K562 (cell line): Measurements from ENCODE around the gene TMEM163. TPM values are rescaled to one million over a fixed set of nuclear protein-coding genes. Genes with fewer than 3 reads are reported as not detected.

Experiments used
- ATAC-seq: fragments of 200-7000 bp; cut with Tn5 transposase; 3 replicates; pipeline ENCODE4 v1.9.1; 2020; ENCODE audit warnings: moderate library complexity
- BruUV-seq: library from RNA; stranded (reverse); fragments of 400-500 nt; replicated peaks from 2 replicates; lab custom pipeline; 2021; lab: Mats Ljungman, UMichigan
- CTCF ChIA-PET: fragments of 300-600 bp; formaldehyde crosslinking; extraction: SDS; loops from one replicate; lab custom pipeline; 2021; ENCODE audit warnings: low intra/inter-chr PET ratio; lab: Yijun Ruan, JAX
- POLR2A ChIA-PET: fragments of 300-600, 350-650 bp; sonication (Branson Sonifier 250); formaldehyde crosslinking; extraction: SDS; loops from one replicate; lab custom pipeline; 2021; ENCODE audit warnings: antibody characterized with exemption, inconsistent platforms; lab: Yijun Ruan, JAX
- DNase-seq, 4 experiments: peaks; one replicate each; pipeline versions ENCODE4 v3.0.0 to v3.0.0-alpha.2; 2011 to 2018; ENCODE audit warnings: low spot score in 3 of 4, mixed read lengths in 3 of 4; ENCODE audit errors: extremely low read depth in 1 of 4
- FAIRE-seq: peaks from 2 replicates; lab custom pipeline; 2011; peaks lifted over from hg19 to GRCh38; lab: Jason Lieb, UNC
- H2AFZ ChIP-seq: 2 replicates; pipeline ENCODE4 v1.6.0; 2011; ENCODE audit warnings: low read depth, low read length, control low read depth, inconsistent platforms
- H3K27ac ChIP-seq: fragments of 200-600 bp; 3 replicates; pipeline ENCODE4 v1.8.0; 2011; ENCODE audit warnings: low read depth, mild to moderate bottlenecking, control low read depth, inconsistent platforms, low read length, moderate library complexity, mixed read lengths; ENCODE audit errors: extremely low read depth
- H3K27me3 ChIP-seq, 2 experiments: fragments of 300-600 bp in 1 of 2; 2 replicates in 1 of 2; 3 replicates in 1 of 2; pipeline versions ENCODE4 v1.6.0 to v1.8.0; 2011; ENCODE audit warnings: inconsistent platforms in 2 of 2, low read length in 2 of 2, mild to moderate bottlenecking in 1 of 2, mixed read lengths in 1 of 2, moderate library complexity in 1 of 2; ENCODE audit not compliant: control insufficient read depth in 2 of 2, insufficient read depth in 2 of 2
- H3K36me3 ChIP-seq: fragments of 300-600 bp; 3 replicates; pipeline ENCODE4 v1.8.0; 2011; ENCODE audit warnings: mild to moderate bottlenecking, low read length, inconsistent platforms; ENCODE audit not compliant: control insufficient read depth, insufficient read depth
- H3K4me1 ChIP-seq, 2 experiments: fragments of 200-600 bp in 1 of 2; replicated peaks in 1 of 2; 2 replicates in 1 of 2; 3 replicates in 1 of 2; pipeline versions ENCODE4 v1.5.1 to v1.8.0; 2011; ENCODE audit warnings: inconsistent platforms in 2 of 2, low read length in 2 of 2, mild to moderate bottlenecking in 1 of 2, mixed read lengths in 1 of 2, moderate library complexity in 1 of 2; ENCODE audit not compliant: control insufficient read depth in 2 of 2, insufficient read depth in 2 of 2
- H3K4me2 ChIP-seq: 2 replicates; pipeline ENCODE4 v1.6.1; 2011; ENCODE audit warnings: low read length, control low read depth, inconsistent platforms, mixed read lengths; ENCODE audit not compliant: insufficient read depth
- H3K4me3 ChIP-seq: fragments of 200-600 bp; sonication (generic), shearing (Covaris generic); 2 replicates; pipeline ENCODE4 v1.5.1; 2016; ENCODE audit warnings: control low read depth, inconsistent platforms
- H3K79me2 ChIP-seq: fragments of 200-600 bp; 3 replicates; pipeline ENCODE4 v1.8.0; 2011; ENCODE audit warnings: low read length, inconsistent platforms; ENCODE audit not compliant: control insufficient read depth, insufficient read depth
- H3K9ac ChIP-seq, 2 experiments: 2 replicates each; pipeline versions ENCODE4 v1.6.0 to v1.6.1; 2011; ENCODE audit warnings: low read depth in 2 of 2, low read length in 2 of 2, control low read depth in 1 of 2, inconsistent platforms in 1 of 2, mild to moderate bottlenecking in 1 of 2, mixed read lengths in 1 of 2; ENCODE audit not compliant: insufficient read depth in 1 of 2
- H3K9me1 ChIP-seq: one replicate; pipeline ENCODE4 v1.6.0; 2011; ENCODE audit warnings: inconsistent platforms, mild to moderate bottlenecking, low read length, moderate library complexity; ENCODE audit not compliant: control insufficient read depth, insufficient read depth
- H3K9me3 ChIP-seq: replicated peaks from 2 replicates; pipeline ENCODE4 v1.5.1; 2011; ENCODE audit warnings: low read depth, low read length, inconsistent platforms; ENCODE audit not compliant: control insufficient read depth, insufficient read depth
- H4K20me1 ChIP-seq: replicated peaks from 2 replicates; pipeline ENCODE4 v1.6.1; 2011; ENCODE audit warnings: low read length, inconsistent platforms, mixed read lengths; ENCODE audit not compliant: control insufficient read depth, insufficient read depth
- BHLHE40 ChIP-seq: IDR thresholded peaks from 2 replicates; pipeline ENCODE4 v1.6.1; 2011; ENCODE audit warnings: low read length, improper control_type of control experiment
- CSDE1 ChIP-seq, 2 experiments: fragments of 450-650 bp; IDR thresholded peaks; 2 replicates each; pipeline ENCODE4 v1.6.1; 2016; ENCODE audit warnings: mild to moderate bottlenecking in 1 of 2
- HDAC6 ChIP-seq: IDR thresholded peaks from 2 replicates; pipeline ENCODE4 v1.6.1; 2012; ENCODE audit warnings: low read depth, mild to moderate bottlenecking, control low read depth, inconsistent platforms, low read length, moderate library complexity
- HNRNPH1 ChIP-seq: fragments of 200-400 bp; formaldehyde crosslinking; optimal IDR thresholded peaks from 2 replicates; pipeline ENCODE3; 2017; ENCODE audit warnings: low read depth, mild to moderate bottlenecking, low read length, moderate library complexity
- MAX ChIP-seq: sonication (generic); formaldehyde crosslinking; IDR thresholded peaks from 2 replicates; pipeline ENCODE4 v1.9.0; 2022; ENCODE audit warnings: mild to moderate bottlenecking, missing genetic modification reagents
- PHB2 ChIP-seq: fragments of 450-650 bp; IDR thresholded peaks from 2 replicates; pipeline ENCODE4 v1.6.1; 2017; ENCODE audit warnings: low read depth
- TCFL5 ChIP-seq: fragments of 250-450 bp; sonication (Bioruptor Pico); conservative IDR thresholded peaks from 2 replicates; pipeline ENCODE4 v1.6.1; 2021; ENCODE audit warnings: mild to moderate bottlenecking, moderate library complexity, matching md5 sums
- U2AF2 ChIP-seq: fragments of 200-400 bp; formaldehyde crosslinking; optimal IDR thresholded peaks from 2 replicates; pipeline ENCODE3; 2017; ENCODE audit warnings: low read depth, mild to moderate bottlenecking, low read length
- ZHX1 ChIP-seq: fragments of 150-350 bp; conservative IDR thresholded peaks from 2 replicates; pipeline ENCODE4 v1.6.1; 2014; ENCODE audit warnings: low read length
- whole genome bisulfite sequencing: fragments of 100-300 bp; shearing (Covaris generic); methylation state at CpG from one replicate; pipeline ENCODE4 v1.1.6; 2016; ENCODE audit warnings: low coverage, mixed read lengths; ENCODE audit not compliant: insufficient coverage; ENCODE audit errors: missing lambda C conversion rate; 5-methylcytosine and 5-hydroxymethylcytosine counted together
- in situ Hi-C: fragments of 300-500 bp; cut with MboI; formaldehyde crosslinking; loops from 4 replicates; pipeline ENCODE4 v1.15.0; 2018; ENCODE audit warnings: inconsistent platforms, mixed read lengths
- intact Hi-C: fragments of 100-400 bp; cut with micrococcal nuclease; formaldehyde crosslinking; loops from 2 replicates; pipeline ENCODE4 v1.14.2; 2022
- polyA plus RNA-seq, 8 experiments: library from polyadenylated mRNA; depleted of rRNA in 4 of 8; stranded (reverse) in 5 of 8; unstranded in 3 of 8; fragments of >200 nt; fragmentation: Nextera tagmentation in 2 of 8; fragmentation: Illumina TruSeq in 1 of 8; extraction: Ambion mirVana in 2 of 8; extraction: Trizol in 1 of 8; gene quantifications; 2 replicates each; pipeline versions ENCODE4 v1.2.1 to v1.2.3, GENCODE V29; 2011 to 2014; ENCODE audit warnings: inconsistent platforms in 1 of 8, missing spikeins in 1 of 8
- total RNA-seq, 7 experiments: library from RNA; depleted of rRNA in 6 of 7; stranded (reverse); fragments of >200 nt in 6 of 7; fragmentation: Illumina TruSeq in 2 of 7; extraction: Trizol in 2 of 7; gene quantifications; 2 replicates each; pipeline versions ENCODE4 v1.2.1 to v1.2.3, GENCODE V29; 2011 to 2021; ENCODE audit warnings: low replicate concordance in 1 of 7
- TF ChIP-seq, protein P1 (sequence below): fragments of 450-650 bp; formaldehyde crosslinking; IDR thresholded peaks from 2 replicates; pipeline ENCODE4 v1.4.0; 2020; ENCODE audit warnings: mild to moderate bottlenecking, mixed read lengths
- TF ChIP-seq, protein P2 (sequence below), 2 experiments: IDR thresholded peaks; 2 replicates each; pipeline ENCODE4 v1.6.1; 2011; ENCODE audit warnings: borderline replicate concordance in 1 of 2, control low read depth in 1 of 2, low read depth in 1 of 2, low read length in 1 of 2, mild to moderate bottlenecking in 1 of 2, mixed read lengths in 1 of 2, moderate library complexity in 1 of 2; ENCODE audit not compliant: insufficient read depth in 1 of 2, insufficient read length in 1 of 2, poor library complexity in 1 of 2, severe bottlenecking in 1 of 2; ENCODE audit errors: extremely low read depth in 1 of 2
- TF ChIP-seq, protein P3 (sequence below): sonication (generic); formaldehyde crosslinking; IDR thresholded peaks from 2 replicates; pipeline ENCODE4 v1.8.0; 2022; ENCODE audit warnings: mild to moderate bottlenecking, missing genetic modification reagents
- TF ChIP-seq, protein P4 (sequence below): sonication (generic); IDR thresholded peaks from 2 replicates; pipeline ENCODE4 v1.6.1; 2016

The TMEM163 gene
- total and polyA plus RNA-seq, 9 of the 15 experiments (the other 6 are each of a cell fraction or from before 2014, with no cell fraction given): 0.04 to 0.68 (median 0.16) TPM; not detected in 3

GRCh38 chr2:134625311-134625710 is 93.5 kb downstream of the TMEM163 start:
- intact Hi-C loops: no loop called here
- no TSS peak for BruUV-seq
- TF ChIP-seq HDAC6 (no peak), HNRNPH1 (no peak), BHLHE40 (no peak), ZHX1 (no peak), U2AF2 (no peak), CSDE1 (IDR thresholded peaks at IDR 0.05) (no peak), PHB2 (no peak), MAX (no peak), TCFL5 (CRISPR knock-in tag) (no peak)
- TF ChIP-seq, protein P1, sequence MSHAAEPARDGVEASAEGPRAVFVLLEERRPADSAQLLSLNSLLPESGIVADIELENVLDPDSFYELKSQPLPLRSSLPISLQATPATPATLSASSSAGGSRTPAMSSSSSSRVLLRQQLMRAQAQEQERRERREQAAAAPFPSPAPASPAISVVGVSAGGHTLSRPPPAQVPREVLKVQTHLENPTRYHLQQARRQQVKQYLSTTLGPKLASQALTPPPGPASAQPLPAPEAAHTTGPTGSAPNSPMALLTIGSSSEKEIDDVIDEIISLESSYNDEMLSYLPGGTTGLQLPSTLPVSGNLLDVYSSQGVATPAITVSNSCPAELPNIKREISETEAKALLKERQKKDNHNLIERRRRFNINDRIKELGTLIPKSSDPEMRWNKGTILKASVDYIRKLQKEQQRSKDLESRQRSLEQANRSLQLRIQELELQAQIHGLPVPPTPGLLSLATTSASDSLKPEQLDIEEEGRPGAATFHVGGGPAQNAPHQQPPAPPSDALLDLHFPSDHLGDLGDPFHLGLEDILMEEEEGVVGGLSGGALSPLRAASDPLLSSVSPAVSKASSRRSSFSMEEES (CRISPR knock-in tag): no peak
- TF ChIP-seq, protein P2, sequence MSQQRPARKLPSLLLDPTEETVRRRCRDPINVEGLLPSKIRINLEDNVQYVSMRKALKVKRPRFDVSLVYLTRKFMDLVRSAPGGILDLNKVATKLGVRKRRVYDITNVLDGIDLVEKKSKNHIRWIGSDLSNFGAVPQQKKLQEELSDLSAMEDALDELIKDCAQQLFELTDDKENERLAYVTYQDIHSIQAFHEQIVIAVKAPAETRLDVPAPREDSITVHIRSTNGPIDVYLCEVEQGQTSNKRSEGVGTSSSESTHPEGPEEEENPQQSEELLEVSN (IDR thresholded peaks at IDR 0.05; ENCODE audit: borderline replicate concordance in 1 of 2, extremely low read depth in 1 of 2, insufficient read depth in 1 of 2, insufficient read length in 1 of 2, low read depth in 1 of 2, low read length in 1 of 2, poor library complexity in 1 of 2, severe bottlenecking in 1 of 2): no peak
- TF ChIP-seq, protein P3, sequence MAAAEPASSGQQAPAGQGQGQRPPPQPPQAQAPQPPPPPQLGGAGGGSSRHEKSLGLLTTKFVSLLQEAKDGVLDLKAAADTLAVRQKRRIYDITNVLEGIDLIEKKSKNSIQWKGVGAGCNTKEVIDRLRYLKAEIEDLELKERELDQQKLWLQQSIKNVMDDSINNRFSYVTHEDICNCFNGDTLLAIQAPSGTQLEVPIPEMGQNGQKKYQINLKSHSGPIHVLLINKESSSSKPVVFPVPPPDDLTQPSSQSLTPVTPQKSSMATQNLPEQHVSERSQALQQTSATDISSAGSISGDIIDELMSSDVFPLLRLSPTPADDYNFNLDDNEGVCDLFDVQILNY (CRISPR knock-in tag): no peak
- TF ChIP-seq, protein P4, sequence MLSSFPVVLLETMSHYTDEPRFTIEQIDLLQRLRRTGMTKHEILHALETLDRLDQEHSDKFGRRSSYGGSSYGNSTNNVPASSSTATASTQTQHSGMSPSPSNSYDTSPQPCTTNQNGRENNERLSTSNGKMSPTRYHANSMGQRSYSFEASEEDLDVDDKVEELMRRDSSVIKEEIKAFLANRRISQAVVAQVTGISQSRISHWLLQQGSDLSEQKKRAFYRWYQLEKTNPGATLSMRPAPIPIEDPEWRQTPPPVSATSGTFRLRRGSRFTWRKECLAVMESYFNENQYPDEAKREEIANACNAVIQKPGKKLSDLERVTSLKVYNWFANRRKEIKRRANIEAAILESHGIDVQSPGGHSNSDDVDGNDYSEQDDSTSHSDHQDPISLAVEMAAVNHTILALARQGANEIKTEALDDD: no peak

More at GRCh38 chr2:134625311-134625710, 93.5 kb downstream of the TMEM163 start:
- no peaks in the 10 kb centered on the region for H3K36me3 ChIP-seq
- H2AFZ ChIP-seq: no peak overlapping the region
- 2% methylated on average over 4 of the region's 4 CpGs for WGBS
- H3K4me2 ChIP-seq: no peak overlapping the region
- H3K79me2 ChIP-seq: no peaks in the 10 kb centered on the region
- H3K9me1 ChIP-seq: no peaks in the 10 kb centered on the region
- H3K9me3 ChIP-seq: no peaks in the 10 kb centered on the region
- in situ Hi-C loops: no loop called here
- no peak overlapping the region for H3K27ac ChIP-seq
- H3K4me1 ChIP-seq: no peaks in the 10 kb centered on the region
- CTCF ChIA-PET: no interaction called here
- no peak overlapping the region for H3K4me3 ChIP-seq
- no peaks in the 10 kb centered on the region for H4K20me1 ChIP-seq
- DNase-seq: no peak
- FAIRE-seq: no peak
- H3K9ac ChIP-seq: no peak overlapping the region
- H3K27me3 ChIP-seq: peaks cover 4 to 8% of the 10 kb centered on the region in 2 experiments; a peak in 2 of 5 replicates
- POLR2A ChIA-PET: no interaction called here
- ATAC-seq: no peak
